A673 (cell line): ENCODE results near the gene PROX2. TPM values are rescaled to one million over a fixed set of nuclear protein-coding genes. Genes with fewer than 3 reads are reported as not detected.

Experiments used
- BruUV-seq: library from RNA; stranded (reverse); fragments of 400-500 nt; replicated peaks from 2 replicates; lab custom pipeline; 2021; lab: Mats Ljungman, UMichigan
- CTCF ChIA-PET: fragments of 300-600 bp; sonication (Branson Sonifier 250); formaldehyde crosslinking; loops from one replicate; lab custom pipeline; 2022; ENCODE audit warnings: antibody characterized with exemption; lab: Charles Lee
- POLR2A ChIA-PET: fragments of 300-600 bp; sonication (Branson Sonifier 250); formaldehyde crosslinking; loops from one replicate; lab custom pipeline; 2022; ENCODE audit warnings: antibody characterized with exemption; ENCODE audit not compliant: low non-redundant PET; lab: Charles Lee
- DNase-seq: peaks from one replicate; pipeline ENCODE4 v3.0.0-alpha.2; 2015; ENCODE audit warnings: low spot score
- H3K27ac ChIP-seq: fragments of 200-600 bp; sonication (generic); 2 replicates; pipeline ENCODE4 v1.5.1; 2016; ENCODE audit warnings: mixed run types, low read depth, mild to moderate bottlenecking, mixed read lengths, antibody characterized with exemption, low read length; ENCODE audit not compliant: poor library complexity, severe bottlenecking
- H3K27me3 ChIP-seq: fragments of 200-600 bp; sonication (generic); replicated peaks from 2 replicates; pipeline ENCODE4 v1.6.1; 2017; ENCODE audit warnings: mixed run types, low read depth, mild to moderate bottlenecking, mixed read lengths, antibody characterized with exemption, low read length; ENCODE audit not compliant: insufficient read depth, poor library complexity
- H3K36me3 ChIP-seq: fragments of 200-600 bp; sonication (generic); 2 replicates; pipeline ENCODE4 v1.6.1; 2016; ENCODE audit warnings: mixed run types, mild to moderate bottlenecking, mixed read lengths, antibody characterized with exemption, low read length; ENCODE audit not compliant: insufficient read depth, poor library complexity, severe bottlenecking
- H3K4me1 ChIP-seq: fragments of 200-600 bp; sonication (generic); 2 replicates; pipeline ENCODE4 v1.6.1; 2017; ENCODE audit warnings: mixed run types, mild to moderate bottlenecking, mixed read lengths, antibody characterized with exemption, low read length; ENCODE audit not compliant: insufficient read depth, poor library complexity, severe bottlenecking
- H3K4me3 ChIP-seq: fragments of 200-600 bp; sonication (generic); 2 replicates; pipeline ENCODE4 v1.5.1; 2016; ENCODE audit warnings: low read depth, mixed run types, mild to moderate bottlenecking, mixed read lengths, low read length; ENCODE audit not compliant: poor library complexity, severe bottlenecking
- H3K9me3 ChIP-seq: fragments of 200-600 bp; sonication (generic); 2 replicates; pipeline ENCODE4 v1.6.1; 2016; ENCODE audit warnings: mixed run types, low read depth, mild to moderate bottlenecking, mixed read lengths, antibody characterized with exemption, low read length; ENCODE audit not compliant: poor library complexity, severe bottlenecking
- CTCF ChIP-seq: fragments of 300-800, 200-600 bp; sonication (generic); conservative IDR thresholded peaks from 2 replicates; pipeline ENCODE4 v1.5.1; 2017; ENCODE audit warnings: low read depth, mild to moderate bottlenecking, antibody characterized with exemption, low read length, moderate library complexity, mixed read lengths
- EZH2 ChIP-seq: fragments of 200-600 bp; sonication (generic); IDR thresholded peaks from 2 replicates; pipeline ENCODE4 v1.6.1; 2017; ENCODE audit warnings: borderline replicate concordance, low read depth, mild to moderate bottlenecking, mixed read lengths, antibody characterized with exemption, low read length; ENCODE audit not compliant: poor library complexity, severe bottlenecking
- intact Hi-C: fragments of 100-400 bp; cut with micrococcal nuclease; formaldehyde crosslinking; loops from one replicate; pipeline ENCODE4 v1.10.0; 2022; ENCODE audit not compliant: unreplicated experiment
- total RNA-seq: library from RNA; stranded (reverse); gene quantifications from 2 replicates; pipeline ENCODE4 v1.2.3, GENCODE V29; 2021

The PROX2 gene
- total RNA-seq, 1 experiment from 2014 or later: not detected

DNA sequence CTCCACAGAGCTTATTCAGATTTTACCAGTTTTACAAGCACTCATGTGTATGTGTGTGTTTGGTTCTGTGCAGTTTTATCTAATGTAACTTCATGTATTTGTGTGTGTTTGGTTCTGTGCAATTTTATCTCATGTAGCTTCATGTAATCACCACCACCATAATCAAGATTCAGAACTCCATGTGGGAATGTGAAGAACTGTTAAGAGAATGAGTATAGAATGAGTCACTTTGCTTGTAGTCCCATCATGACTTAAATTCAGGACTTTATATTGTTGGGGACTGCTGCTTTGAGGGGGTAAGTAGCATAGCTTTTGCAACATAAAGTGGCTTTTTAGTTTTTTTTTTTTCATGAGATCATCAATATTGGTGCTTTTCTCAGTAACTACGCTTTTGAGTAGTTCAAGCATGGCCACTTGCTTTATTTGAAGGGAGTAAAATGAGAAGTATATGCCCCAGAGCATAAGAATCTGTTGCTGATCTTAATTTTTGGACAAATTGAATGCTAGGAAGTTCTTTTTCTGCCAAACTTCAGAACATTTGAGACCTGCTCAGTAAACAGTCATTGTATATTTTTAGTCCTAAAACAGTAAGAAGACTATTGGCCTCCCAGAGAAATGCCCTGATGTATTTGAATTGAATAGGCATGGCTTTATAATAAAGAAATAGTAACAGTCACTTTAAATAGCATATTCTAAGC is 28.8 kb downstream of the PROX2 start:
- POLR2A ChIA-PET: no interaction called here
- CTCF ChIA-PET: interaction anchor here (0.7 kb wide), 1 partner anchor 25 kb away, joined by 3 read pairs; no protein-coding TSS in a partner anchor
- TF ChIP-seq EZH2: no peak
- no peak for TF ChIP-seq CTCF

GRCh38 chr14:74846168-74846567 is 29.8 kb downstream of the PROX2 start:
- no TSS peak for BruUV-seq
- Histone ChIP-seq H3K9me3 (no peaks in the 10 kb centered on the region), H3K4me1 (no peaks in the 10 kb centered on the region), H3K27ac (no peak overlapping the region), H3K4me3 (no peak overlapping the region), H3K27me3 (no peaks in the 10 kb centered on the region), H3K36me3 (no peaks in the 10 kb centered on the region)
- intact Hi-C loops: loop anchor here (10.0 kb wide), 1 partner anchor 241 kb away; no protein-coding TSS in a partner anchor
- CTCF ChIA-PET: no interaction called here
- POLR2A ChIA-PET: no interaction called here
- TF ChIP-seq CTCF: no peak
- TF ChIP-seq EZH2: no peak
- DNase-seq: peak; percentile 35

More for the DNA sequence above, 28.8 kb downstream of the PROX2 start:
- BruUV-seq: no TSS peak
- Histone ChIP-seq H3K4me1 (no peaks in the 10 kb centered on the region), H3K27ac (no peak overlapping the region), H3K27me3 (no peaks in the 10 kb centered on the region), H3K9me3 (no peaks in the 10 kb centered on the region), H3K36me3 (no peaks in the 10 kb centered on the region), H3K4me3 (no peak overlapping the region)
- DNase-seq: no peak
- intact Hi-C loops: loop anchor here (10.0 kb wide), 1 partner anchor 242 kb away; no protein-coding TSS in a partner anchor

DNA sequence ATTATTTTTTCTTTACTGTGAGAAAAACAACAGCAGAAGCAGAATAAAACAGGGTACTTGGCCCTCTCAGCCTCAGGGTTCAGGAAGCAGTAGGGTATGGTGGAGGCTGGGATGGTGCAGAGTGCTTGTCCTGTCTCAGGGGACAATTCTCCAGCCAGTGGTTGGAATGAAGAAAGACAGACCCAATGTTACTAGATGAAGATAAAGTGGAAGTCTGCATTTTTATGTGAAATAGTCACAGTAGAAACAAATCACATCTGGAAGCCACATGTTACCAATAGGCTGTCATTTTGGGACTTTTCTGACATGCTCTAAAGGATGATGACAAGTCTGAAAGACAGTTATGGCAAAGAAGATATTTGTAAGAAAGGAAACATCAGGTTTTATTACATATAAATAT is 32.3 kb downstream of the PROX2 start:
- no peaks in the 10 kb centered on the region for H3K4me1 ChIP-seq
- no peaks in the 10 kb centered on the region for H3K9me3 ChIP-seq
- POLR2A ChIA-PET: no interaction called here
- no peak overlapping the region for H3K27ac ChIP-seq
- TF ChIP-seq CTCF: no peak
- TF ChIP-seq EZH2: no peak
- H3K36me3 ChIP-seq: no peaks in the 10 kb centered on the region
- CTCF ChIA-PET: no interaction called here
- DNase-seq: no peak
- H3K4me3 ChIP-seq: no peak overlapping the region
- BruUV-seq: TSS peak; percentile 2
- intact Hi-C loops: loop anchor here (10.0 kb wide), 1 partner anchor 239 kb away; no protein-coding TSS in a partner anchor
- H3K27me3 ChIP-seq: no peaks in the 10 kb centered on the region
